Neural cell (in vitro differentiated cells): Measurements from ENCODE around the gene NEK2.

ENCODE experiments used
- EP300 ChIP-seq: fragments of 450-650 bp; conservative IDR thresholded peaks from 2 replicates; pipeline ENCODE4 v1.6.1; 2014; ENCODE audit warnings: antibody characterized with exemption, mild to moderate bottlenecking, moderate library complexity; ENCODE audit not compliant: poor library complexity, severe bottlenecking
- EZH2 ChIP-seq: fragments of 200-600, 300-800 bp; shearing (Covaris generic), sonication (generic); IDR thresholded peaks from 2 replicates; pipeline ENCODE4 v1.6.1; 2014; ENCODE audit warnings: antibody characterized with exemption, low read length, borderline replicate concordance, mild to moderate bottlenecking; ENCODE audit not compliant: insufficient read depth, poor library complexity, severe bottlenecking
- TF ChIP-seq, protein P1 (sequence below): fragments of 450-650 bp; IDR thresholded peaks from 2 replicates; pipeline ENCODE4 v1.5.1; 2014; ENCODE audit warnings: antibody characterized with exemption, mild to moderate bottlenecking, moderate library complexity; ENCODE audit not compliant: poor library complexity, severe bottlenecking
- TF ChIP-seq, protein P2 (sequence below): IDR thresholded peaks from 2 replicates; pipeline ENCODE4 v1.6.1; 2012; ENCODE audit warnings: borderline replicate concordance

DNA sequence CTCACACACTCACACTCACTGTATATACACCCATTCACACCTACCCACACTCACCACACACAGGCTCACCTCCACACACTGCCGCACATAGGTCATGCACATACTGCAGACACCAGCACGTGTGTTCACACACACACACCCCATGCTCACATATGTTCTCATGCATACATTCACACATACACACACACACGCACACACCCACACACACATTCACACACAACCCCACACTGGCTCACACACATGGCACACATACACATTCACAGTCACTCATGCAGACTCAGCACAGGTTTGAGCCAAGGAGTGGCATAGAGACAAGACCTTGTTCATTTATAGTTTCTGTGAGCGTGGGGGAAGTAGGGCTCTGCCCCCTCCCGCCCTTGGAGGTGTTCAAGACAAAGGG lies 55.3 kb downstream of the NEK2 start:
- TF ChIP-seq, protein P1, sequence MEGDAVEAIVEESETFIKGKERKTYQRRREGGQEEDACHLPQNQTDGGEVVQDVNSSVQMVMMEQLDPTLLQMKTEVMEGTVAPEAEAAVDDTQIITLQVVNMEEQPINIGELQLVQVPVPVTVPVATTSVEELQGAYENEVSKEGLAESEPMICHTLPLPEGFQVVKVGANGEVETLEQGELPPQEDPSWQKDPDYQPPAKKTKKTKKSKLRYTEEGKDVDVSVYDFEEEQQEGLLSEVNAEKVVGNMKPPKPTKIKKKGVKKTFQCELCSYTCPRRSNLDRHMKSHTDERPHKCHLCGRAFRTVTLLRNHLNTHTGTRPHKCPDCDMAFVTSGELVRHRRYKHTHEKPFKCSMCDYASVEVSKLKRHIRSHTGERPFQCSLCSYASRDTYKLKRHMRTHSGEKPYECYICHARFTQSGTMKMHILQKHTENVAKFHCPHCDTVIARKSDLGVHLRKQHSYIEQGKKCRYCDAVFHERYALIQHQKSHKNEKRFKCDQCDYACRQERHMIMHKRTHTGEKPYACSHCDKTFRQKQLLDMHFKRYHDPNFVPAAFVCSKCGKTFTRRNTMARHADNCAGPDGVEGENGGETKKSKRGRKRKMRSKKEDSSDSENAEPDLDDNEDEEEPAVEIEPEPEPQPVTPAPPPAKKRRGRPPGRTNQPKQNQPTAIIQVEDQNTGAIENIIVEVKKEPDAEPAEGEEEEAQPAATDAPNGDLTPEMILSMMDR, result no peak
- no peak for TF ChIP-seq EZH2
- TF ChIP-seq EP300, result no peak
- TF ChIP-seq, protein P2, sequence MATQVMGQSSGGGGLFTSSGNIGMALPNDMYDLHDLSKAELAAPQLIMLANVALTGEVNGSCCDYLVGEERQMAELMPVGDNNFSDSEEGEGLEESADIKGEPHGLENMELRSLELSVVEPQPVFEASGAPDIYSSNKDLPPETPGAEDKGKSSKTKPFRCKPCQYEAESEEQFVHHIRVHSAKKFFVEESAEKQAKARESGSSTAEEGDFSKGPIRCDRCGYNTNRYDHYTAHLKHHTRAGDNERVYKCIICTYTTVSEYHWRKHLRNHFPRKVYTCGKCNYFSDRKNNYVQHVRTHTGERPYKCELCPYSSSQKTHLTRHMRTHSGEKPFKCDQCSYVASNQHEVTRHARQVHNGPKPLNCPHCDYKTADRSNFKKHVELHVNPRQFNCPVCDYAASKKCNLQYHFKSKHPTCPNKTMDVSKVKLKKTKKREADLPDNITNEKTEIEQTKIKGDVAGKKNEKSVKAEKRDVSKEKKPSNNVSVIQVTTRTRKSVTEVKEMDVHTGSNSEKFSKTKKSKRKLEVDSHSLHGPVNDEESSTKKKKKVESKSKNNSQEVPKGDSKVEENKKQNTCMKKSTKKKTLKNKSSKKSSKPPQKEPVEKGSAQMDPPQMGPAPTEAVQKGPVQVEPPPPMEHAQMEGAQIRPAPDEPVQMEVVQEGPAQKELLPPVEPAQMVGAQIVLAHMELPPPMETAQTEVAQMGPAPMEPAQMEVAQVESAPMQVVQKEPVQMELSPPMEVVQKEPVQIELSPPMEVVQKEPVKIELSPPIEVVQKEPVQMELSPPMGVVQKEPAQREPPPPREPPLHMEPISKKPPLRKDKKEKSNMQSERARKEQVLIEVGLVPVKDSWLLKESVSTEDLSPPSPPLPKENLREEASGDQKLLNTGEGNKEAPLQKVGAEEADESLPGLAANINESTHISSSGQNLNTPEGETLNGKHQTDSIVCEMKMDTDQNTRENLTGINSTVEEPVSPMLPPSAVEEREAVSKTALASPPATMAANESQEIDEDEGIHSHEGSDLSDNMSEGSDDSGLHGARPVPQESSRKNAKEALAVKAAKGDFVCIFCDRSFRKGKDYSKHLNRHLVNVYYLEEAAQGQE, result no peak
